Chondrocyte (in vitro differentiated cells): Measurements from ENCODE around the gene CTSZ. TPM values are rescaled to one million over a fixed set of nuclear protein-coding genes. Genes with fewer than 3 reads are reported as not detected.
A peak's percentile ranks its signal among the peaks of the same experiment; 100 is the strongest.

ENCODE experiments used
- DNase-seq: peaks from one replicate; pipeline ENCODE4 v3.0.0; 2021; ENCODE audit warnings: mixed read lengths, low spot score
- H3K27ac Mint-ChIP-seq: one replicate; pipeline ENCODE4 v1.8.0; 2021; ENCODE audit warnings: mild to moderate bottlenecking, moderate library complexity, mixed read lengths; ENCODE audit not compliant: unreplicated experiment
- H3K27me3 Mint-ChIP-seq: 2 replicates; pipeline ENCODE4 v1.8.0; 2021; ENCODE audit warnings: low read depth, mixed read lengths
- H3K36me3 Mint-ChIP-seq: 2 replicates; pipeline ENCODE4 v1.8.0; 2021; ENCODE audit warnings: low read depth, mixed read lengths
- H3K4me1 Mint-ChIP-seq: 2 replicates; pipeline ENCODE4 v1.8.0; 2021; ENCODE audit warnings: low read depth, mild to moderate bottlenecking, mixed read lengths
- H3K4me3 Mint-ChIP-seq: one replicate; pipeline ENCODE4 v1.8.0; 2021; ENCODE audit warnings: mild to moderate bottlenecking, moderate library complexity, mixed read lengths; ENCODE audit not compliant: unreplicated experiment
- H3K9me3 Mint-ChIP-seq: 2 replicates; pipeline ENCODE4 v1.8.0; 2021; ENCODE audit warnings: low read depth, mixed read lengths
- total RNA-seq: library from RNA; stranded (reverse); gene quantifications from 3 replicates; pipeline ENCODE4 v1.2.1, GENCODE V29; 2021
- TF ChIP-seq, protein P1 (sequence below): fragments of 200-600 bp; sonication (generic); IDR thresholded peaks from 2 replicates; pipeline ENCODE4 v1.5.0; 2021; ENCODE audit warnings: antibody characterized with exemption, mild to moderate bottlenecking, moderate library complexity

Gene CTSZ
- total RNA-seq, 1 donor from 2014 or later, result 99.4 TPM

DNA sequence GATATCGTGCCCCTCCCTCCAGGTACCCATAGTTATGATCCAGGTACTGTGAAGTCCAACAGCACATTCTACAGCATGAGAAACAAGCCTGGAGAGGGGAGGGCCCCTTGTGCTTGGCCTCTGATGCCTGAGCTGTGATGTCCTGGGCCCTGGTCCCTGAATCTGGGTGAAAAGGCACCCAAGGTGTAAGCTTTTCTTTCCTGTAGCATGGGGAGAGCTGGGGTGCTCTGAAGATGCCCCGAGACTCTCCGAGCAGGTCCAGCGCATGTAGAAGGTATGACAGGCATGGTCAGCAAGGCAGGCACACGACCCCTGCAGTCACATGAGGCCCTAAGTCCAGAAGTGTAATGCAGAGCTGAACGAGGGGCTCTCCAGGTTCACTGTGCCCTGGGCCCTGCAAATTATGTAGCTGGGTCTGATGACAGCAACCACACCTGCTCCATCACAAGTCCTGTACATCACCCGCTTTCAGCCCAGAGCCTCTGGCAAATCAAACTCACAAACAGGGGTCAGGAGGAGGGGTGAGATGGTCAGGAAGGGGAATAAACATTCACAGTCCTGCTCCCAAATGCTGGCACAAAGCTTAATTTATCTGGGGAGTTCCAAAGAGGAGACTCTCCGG is 1.8 kb upstream of the CTSZ start:
- TF ChIP-seq, protein P1, sequence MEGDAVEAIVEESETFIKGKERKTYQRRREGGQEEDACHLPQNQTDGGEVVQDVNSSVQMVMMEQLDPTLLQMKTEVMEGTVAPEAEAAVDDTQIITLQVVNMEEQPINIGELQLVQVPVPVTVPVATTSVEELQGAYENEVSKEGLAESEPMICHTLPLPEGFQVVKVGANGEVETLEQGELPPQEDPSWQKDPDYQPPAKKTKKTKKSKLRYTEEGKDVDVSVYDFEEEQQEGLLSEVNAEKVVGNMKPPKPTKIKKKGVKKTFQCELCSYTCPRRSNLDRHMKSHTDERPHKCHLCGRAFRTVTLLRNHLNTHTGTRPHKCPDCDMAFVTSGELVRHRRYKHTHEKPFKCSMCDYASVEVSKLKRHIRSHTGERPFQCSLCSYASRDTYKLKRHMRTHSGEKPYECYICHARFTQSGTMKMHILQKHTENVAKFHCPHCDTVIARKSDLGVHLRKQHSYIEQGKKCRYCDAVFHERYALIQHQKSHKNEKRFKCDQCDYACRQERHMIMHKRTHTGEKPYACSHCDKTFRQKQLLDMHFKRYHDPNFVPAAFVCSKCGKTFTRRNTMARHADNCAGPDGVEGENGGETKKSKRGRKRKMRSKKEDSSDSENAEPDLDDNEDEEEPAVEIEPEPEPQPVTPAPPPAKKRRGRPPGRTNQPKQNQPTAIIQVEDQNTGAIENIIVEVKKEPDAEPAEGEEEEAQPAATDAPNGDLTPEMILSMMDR, result no peak
- no peaks in the 10 kb centered on the region for H3K36me3 Mint-ChIP-seq
- DNase-seq, result no peak
- H3K27me3 Mint-ChIP-seq, result no peaks in the 10 kb centered on the region
- H3K9me3 Mint-ChIP-seq, result no peaks in the 10 kb centered on the region
- H3K4me3 Mint-ChIP-seq, result no peak overlapping the region
- no peak overlapping the region for H3K27ac Mint-ChIP-seq
- H3K4me1 Mint-ChIP-seq, result peaks cover 58% of the 10 kb centered on the region

DNA sequence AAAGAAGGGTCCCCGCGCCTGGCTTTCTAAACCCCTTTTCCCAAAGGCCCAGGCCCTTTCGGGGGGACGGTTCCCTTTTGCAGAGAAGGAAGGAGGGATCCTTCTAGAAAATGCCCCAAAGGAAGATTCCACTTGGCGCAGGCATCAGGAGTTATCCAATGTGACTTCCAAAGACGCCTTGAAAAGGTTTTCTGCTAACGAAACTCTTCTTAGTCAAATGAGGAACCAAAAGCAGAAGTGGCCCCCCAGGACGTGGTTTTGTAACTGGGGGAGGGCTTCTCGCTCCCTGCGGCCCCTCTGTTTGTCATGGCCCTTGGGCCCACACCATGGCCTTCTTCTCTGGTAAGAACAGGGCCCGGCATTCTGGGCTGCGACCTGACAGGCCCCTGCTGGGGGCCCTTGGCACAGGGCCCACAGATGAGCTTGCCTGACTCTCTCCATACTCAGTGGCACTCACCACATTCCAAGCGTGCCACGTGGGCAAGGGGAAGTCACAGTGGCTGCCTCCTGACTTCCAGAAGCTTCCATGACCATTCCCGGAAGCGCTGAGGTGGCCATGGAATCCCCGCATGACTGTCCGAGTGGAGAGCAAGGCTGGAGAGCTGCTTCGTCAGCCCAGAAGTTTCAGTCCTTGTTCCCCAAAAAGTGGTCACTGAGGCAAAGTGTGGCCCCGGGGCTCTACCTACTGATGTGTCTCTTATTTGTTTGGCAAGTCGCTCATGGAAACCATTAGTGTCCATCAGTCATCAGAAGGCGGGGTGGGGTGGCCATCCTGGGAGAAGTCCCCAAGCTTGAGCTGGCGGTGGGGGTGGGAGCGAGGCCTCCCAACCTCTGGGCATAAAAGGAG is 834 bp upstream of the CTSZ start:
- H3K27ac Mint-ChIP-seq, result no peak overlapping the region
- TF ChIP-seq, protein P1, result no peak
- DNase-seq, result no peak
- peaks cover 52% of the 10 kb centered on the region for H3K4me1 Mint-ChIP-seq
- H3K27me3 Mint-ChIP-seq, result no peaks in the 10 kb centered on the region
- peak overlapping the region; percentile 59 for H3K4me3 Mint-ChIP-seq
- H3K36me3 Mint-ChIP-seq, result no peaks in the 10 kb centered on the region
- no peaks in the 10 kb centered on the region for H3K9me3 Mint-ChIP-seq

DNA sequence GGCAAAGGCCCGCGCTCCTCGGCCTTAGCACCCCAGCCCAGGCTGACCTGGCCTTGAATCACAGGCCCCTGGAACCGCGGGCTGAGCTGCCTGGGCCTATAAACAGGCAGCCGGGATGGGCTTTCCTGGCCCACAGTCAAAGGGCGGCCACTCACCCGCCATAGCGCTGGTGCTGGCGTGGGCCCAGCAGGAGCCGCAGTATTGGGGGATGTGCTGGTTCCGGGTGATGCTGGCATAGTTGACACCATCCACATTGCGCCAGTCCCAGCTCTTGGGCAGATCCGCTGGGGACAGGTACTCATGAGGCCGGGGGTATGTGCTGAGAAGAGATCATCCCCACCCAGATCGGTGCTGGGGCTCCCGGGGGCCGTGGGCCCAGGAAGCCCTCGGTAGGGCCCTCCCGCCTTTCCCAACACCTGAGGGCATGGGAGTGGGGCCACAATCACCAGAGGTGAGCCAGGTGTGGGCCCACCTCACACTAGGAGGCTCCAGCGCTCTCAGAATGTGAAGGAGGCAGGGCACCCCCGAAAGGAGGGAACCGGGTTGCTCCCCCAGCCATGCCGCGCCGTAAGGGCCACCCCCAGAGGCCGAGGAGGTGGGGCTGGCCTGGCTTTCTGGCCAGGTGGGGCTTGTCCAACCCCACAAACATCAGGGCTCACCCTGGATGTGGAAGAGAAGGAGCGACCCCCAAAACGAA is 739 bp downstream of the CTSZ start:
- no peak for DNase-seq
- no peaks in the 10 kb centered on the region for H3K9me3 Mint-ChIP-seq
- H3K36me3 Mint-ChIP-seq, result peaks cover 4% of the 10 kb centered on the region
- peaks cover 37% of the 10 kb centered on the region for H3K4me1 Mint-ChIP-seq
- H3K4me3 Mint-ChIP-seq, result peak overlapping the region; percentile 60
- H3K27me3 Mint-ChIP-seq, result no peaks in the 10 kb centered on the region
- peak overlapping the region; percentile 61 for H3K27ac Mint-ChIP-seq
- TF ChIP-seq, protein P1, result no peak

DNA sequence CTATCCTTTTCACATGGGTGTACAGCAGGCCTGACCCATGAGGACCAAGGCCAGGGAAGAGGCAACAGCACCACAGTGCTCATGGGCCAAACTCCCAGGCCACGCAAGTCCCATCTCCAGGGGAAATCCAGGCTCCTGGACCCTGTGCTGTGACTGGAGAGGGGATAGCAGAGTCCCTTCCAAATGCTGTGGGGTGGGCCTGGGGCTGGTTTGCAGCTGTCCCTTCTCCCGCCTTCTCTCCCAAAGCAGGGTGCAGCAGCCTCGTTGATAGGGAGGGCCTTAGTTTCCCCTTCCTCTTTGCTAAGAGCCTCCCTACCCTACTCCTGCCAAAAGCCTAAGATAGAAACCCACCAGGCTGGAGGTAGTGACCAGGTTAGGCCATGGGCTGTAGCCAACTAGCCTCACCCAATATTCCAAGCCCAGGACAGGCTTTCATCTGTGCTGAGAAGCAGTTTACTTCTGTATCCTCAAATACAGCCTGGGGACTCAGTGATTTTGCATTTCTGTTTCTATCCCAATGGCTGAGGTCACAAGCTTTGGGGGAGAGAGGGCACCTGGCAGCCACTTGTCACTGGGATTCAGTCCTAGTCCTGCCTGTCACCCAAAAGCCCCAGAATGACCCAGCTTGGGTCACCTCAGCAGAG is 1.4 kb downstream of the CTSZ start:
- Mint-ChIP-seq H3K27me3 (no peaks in the 10 kb centered on the region), H3K4me1 (peaks cover 30% of the 10 kb centered on the region), H3K4me3 (peak overlapping the region; percentile 60), H3K36me3 (peaks cover 4% of the 10 kb centered on the region), H3K27ac (peak overlapping the region; percentile 72), H3K9me3 (no peaks in the 10 kb centered on the region)
- DNase-seq, result no peak
- TF ChIP-seq, protein P1, result no peak
